Measurements from ENCODE around the gene GRM5.

GRM5 gene

GRCh38 chr11:88617226-88617625 is 448.6 kb downstream of the GRM5 start:
- Histone ChIP-seq H3K36me3 (ENCODE audit: control insufficient read depth, insufficient read depth, low read length) (no peaks in the 10 kb centered on the region), H3K4me1 (ENCODE audit: control insufficient read depth, insufficient read depth, low read length, poor library complexity, severe bottlenecking) (no peaks in the 10 kb centered on the region), H3K4me3 (ENCODE audit: insufficient read depth, low read depth, low read length, poor library complexity, severe bottlenecking) (no peak overlapping the region), H3K9me3 (ENCODE audit: control insufficient read depth, low read length) (no peaks in the 10 kb centered on the region), H3K27ac (ENCODE audit: insufficient read depth, low read length, poor library complexity, severe bottlenecking) (no peak overlapping the region), H3K27me3 (replicated peaks; ENCODE audit: control insufficient read depth, insufficient read depth, low read length, poor library complexity, severe bottlenecking) (no peaks in the 10 kb centered on the region)
- no peak for DNase-seq

DNA sequence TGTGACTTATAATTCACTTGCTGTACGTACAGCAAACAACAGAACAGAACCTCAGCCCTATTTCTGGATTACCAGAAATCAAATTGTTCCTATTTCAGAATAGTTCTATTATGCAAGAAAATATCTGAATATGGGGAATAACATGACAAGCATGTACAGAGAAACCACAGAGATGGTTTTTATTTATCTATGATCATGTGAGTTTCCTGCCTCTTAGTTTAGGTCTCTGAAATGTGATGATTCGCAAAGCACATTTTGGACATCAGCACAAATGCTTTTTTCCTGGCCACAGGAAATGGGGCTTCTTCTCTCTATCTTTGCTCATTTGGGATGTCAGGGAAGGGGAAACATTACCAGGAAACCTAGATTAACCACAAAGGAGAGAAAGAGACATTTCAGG is 461.5 kb downstream of the GRM5 start:
- Histone ChIP-seq H3K4me3 (ENCODE audit: insufficient read depth, low read depth, low read length, poor library complexity, severe bottlenecking) (no peak overlapping the region), H3K27me3 (replicated peaks; ENCODE audit: control insufficient read depth, insufficient read depth, low read length, poor library complexity, severe bottlenecking) (no peaks in the 10 kb centered on the region), H3K36me3 (ENCODE audit: control insufficient read depth, insufficient read depth, low read length) (no peaks in the 10 kb centered on the region), H3K4me1 (ENCODE audit: control insufficient read depth, insufficient read depth, low read length, poor library complexity, severe bottlenecking) (no peaks in the 10 kb centered on the region), H3K9me3 (ENCODE audit: control insufficient read depth, low read length) (no peaks in the 10 kb centered on the region), H3K27ac (ENCODE audit: insufficient read depth, low read length, poor library complexity, severe bottlenecking) (no peak overlapping the region)
- no peak for DNase-seq

GRCh38 chr11:88603091-88603867 is 462.5 kb downstream of the GRM5 start:
- Histone ChIP-seq H3K9me3 (ENCODE audit: control insufficient read depth, low read length) (no peaks in the 10 kb centered on the region), H3K4me1 (ENCODE audit: control insufficient read depth, insufficient read depth, low read length, poor library complexity, severe bottlenecking) (no peaks in the 10 kb centered on the region), H3K27ac (ENCODE audit: insufficient read depth, low read length, poor library complexity, severe bottlenecking) (no peak overlapping the region), H3K4me3 (ENCODE audit: insufficient read depth, low read depth, low read length, poor library complexity, severe bottlenecking) (no peak overlapping the region), H3K36me3 (ENCODE audit: control insufficient read depth, insufficient read depth, low read length) (no peaks in the 10 kb centered on the region), H3K27me3 (replicated peaks; ENCODE audit: control insufficient read depth, insufficient read depth, low read length, poor library complexity, severe bottlenecking) (no peaks in the 10 kb centered on the region)
- no peak for DNase-seq

- DNase-seq, result no peak
- Histone ChIP-seq H3K36me3 (ENCODE audit: control insufficient read depth, insufficient read depth, low read length) (no peaks in the 10 kb centered on the region), H3K4me3 (ENCODE audit: insufficient read depth, low read depth, low read length, poor library complexity, severe bottlenecking) (no peak overlapping the region), H3K4me1 (ENCODE audit: control insufficient read depth, insufficient read depth, low read length, poor library complexity, severe bottlenecking) (no peaks in the 10 kb centered on the region), H3K27ac (ENCODE audit: insufficient read depth, low read length, poor library complexity, severe bottlenecking) (no peak overlapping the region), H3K9me3 (ENCODE audit: control insufficient read depth, low read length) (no peaks in the 10 kb centered on the region), H3K27me3 (replicated peaks; ENCODE audit: control insufficient read depth, insufficient read depth, low read length, poor library complexity, severe bottlenecking) (no peaks in the 10 kb centered on the region)
Measured at GRCh38 chr11:88597387-88597786, 468.4 kb downstream of the GRM5 start.

DNA sequence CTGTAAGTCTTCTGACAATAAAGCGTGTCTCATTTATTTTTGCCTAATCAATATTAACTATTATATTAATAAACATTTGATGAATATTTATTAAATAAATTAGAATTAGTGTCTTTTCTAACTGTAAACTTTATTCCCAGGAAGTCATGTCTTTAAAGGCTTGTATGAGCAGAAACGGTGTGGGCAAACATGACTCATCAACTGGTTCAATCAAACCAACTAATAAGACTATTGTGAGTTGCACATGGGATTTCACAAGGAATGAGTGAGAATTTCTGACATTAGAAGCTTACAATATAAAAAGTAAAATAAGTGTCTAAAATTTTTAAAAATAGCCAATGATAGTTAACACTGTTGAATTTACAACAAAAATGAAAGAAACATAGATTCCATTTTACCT is 469.0 kb downstream of the GRM5 start:
- no peaks in the 10 kb centered on the region for H3K27me3 ChIP-seq (replicated peaks; ENCODE audit: control insufficient read depth, insufficient read depth, low read length, poor library complexity, severe bottlenecking)
- no peaks in the 10 kb centered on the region for H3K36me3 ChIP-seq (ENCODE audit: control insufficient read depth, insufficient read depth, low read length)
- H3K27ac ChIP-seq (ENCODE audit: insufficient read depth, low read length, poor library complexity, severe bottlenecking), result no peak overlapping the region
- no peak for DNase-seq
- H3K4me3 ChIP-seq (ENCODE audit: insufficient read depth, low read depth, low read length, poor library complexity, severe bottlenecking), result no peak overlapping the region
- H3K9me3 ChIP-seq (ENCODE audit: control insufficient read depth, low read length), result no peaks in the 10 kb centered on the region
- H3K4me1 ChIP-seq (ENCODE audit: control insufficient read depth, insufficient read depth, low read length, poor library complexity, severe bottlenecking), result no peaks in the 10 kb centered on the region

DNA sequence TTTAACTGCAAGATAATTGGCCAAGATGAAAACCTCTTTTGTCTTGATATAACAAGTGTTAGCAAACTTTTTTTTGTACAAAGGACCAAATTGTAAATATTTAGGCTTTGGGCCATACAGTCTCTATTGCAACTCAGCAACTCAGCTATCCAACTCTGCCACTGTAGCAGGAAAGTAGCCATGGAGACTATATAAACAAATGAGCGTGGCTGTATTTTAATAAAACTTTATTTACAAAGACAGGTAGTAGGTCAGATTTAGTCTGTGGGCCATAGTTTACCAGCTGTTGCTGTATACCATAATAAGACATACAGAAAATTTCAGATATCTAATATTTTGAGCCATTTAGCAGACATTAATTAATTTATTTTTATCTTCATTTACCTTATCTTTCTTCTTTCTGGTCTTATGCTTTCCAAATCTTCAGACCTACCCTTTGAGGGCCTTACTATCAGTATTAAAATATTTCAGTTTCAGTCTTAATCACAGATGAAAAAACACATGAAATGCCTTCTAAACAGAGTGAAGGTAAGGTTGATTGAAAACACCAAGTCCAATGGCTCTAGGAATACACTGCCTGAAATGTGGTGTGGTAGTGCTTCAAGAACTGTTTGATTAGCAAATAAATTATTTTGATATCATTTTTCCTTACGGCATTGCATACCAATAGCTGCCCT is 471.4 kb downstream of the GRM5 start:
- H3K27ac ChIP-seq (ENCODE audit: insufficient read depth, low read length, poor library complexity, severe bottlenecking), result no peak overlapping the region
- no peaks in the 10 kb centered on the region for H3K27me3 ChIP-seq (replicated peaks; ENCODE audit: control insufficient read depth, insufficient read depth, low read length, poor library complexity, severe bottlenecking)
- DNase-seq, result no peak
- H3K36me3 ChIP-seq (ENCODE audit: control insufficient read depth, insufficient read depth, low read length), result no peaks in the 10 kb centered on the region
- H3K4me1 ChIP-seq (ENCODE audit: control insufficient read depth, insufficient read depth, low read length, poor library complexity, severe bottlenecking), result no peaks in the 10 kb centered on the region
- no peak overlapping the region for H3K4me3 ChIP-seq (ENCODE audit: insufficient read depth, low read depth, low read length, poor library complexity, severe bottlenecking)
- H3K9me3 ChIP-seq (ENCODE audit: control insufficient read depth, low read length), result no peaks in the 10 kb centered on the region

DNA sequence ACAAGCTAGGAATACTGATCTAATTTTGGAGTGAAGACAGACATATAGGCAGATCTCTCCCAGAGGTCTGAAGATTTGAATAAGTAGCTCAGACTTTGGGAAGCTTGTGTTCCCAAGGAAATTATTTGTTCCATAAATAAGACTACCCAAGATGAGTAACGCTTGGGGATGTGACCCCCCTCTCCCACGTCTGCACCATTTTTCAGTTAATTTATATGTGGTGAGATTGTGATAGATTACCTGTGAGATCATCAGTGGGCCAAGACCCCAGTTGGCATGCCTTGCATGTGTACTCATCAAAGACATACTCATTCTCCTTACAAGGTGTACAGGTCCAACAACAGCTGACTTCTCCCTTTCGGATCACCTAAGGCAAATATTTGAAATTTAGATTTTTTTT is 475.4 kb downstream of the GRM5 start:
- Histone ChIP-seq H3K4me1 (ENCODE audit: control insufficient read depth, insufficient read depth, low read length, poor library complexity, severe bottlenecking) (no peaks in the 10 kb centered on the region), H3K4me3 (ENCODE audit: insufficient read depth, low read depth, low read length, poor library complexity, severe bottlenecking) (no peak overlapping the region), H3K27ac (ENCODE audit: insufficient read depth, low read length, poor library complexity, severe bottlenecking) (no peak overlapping the region), H3K36me3 (ENCODE audit: control insufficient read depth, insufficient read depth, low read length) (no peaks in the 10 kb centered on the region), H3K27me3 (replicated peaks; ENCODE audit: control insufficient read depth, insufficient read depth, low read length, poor library complexity, severe bottlenecking) (no peaks in the 10 kb centered on the region), H3K9me3 (ENCODE audit: control insufficient read depth, low read length) (no peaks in the 10 kb centered on the region)
- DNase-seq, result no peak

- no peak overlapping the region for H3K4me3 ChIP-seq (ENCODE audit: insufficient read depth, low read depth, low read length, poor library complexity, severe bottlenecking)
- H3K27ac ChIP-seq (ENCODE audit: insufficient read depth, low read length, poor library complexity, severe bottlenecking), result no peak overlapping the region
- no peaks in the 10 kb centered on the region for H3K9me3 ChIP-seq (ENCODE audit: control insufficient read depth, low read length)
- H3K36me3 ChIP-seq (ENCODE audit: control insufficient read depth, insufficient read depth, low read length), result no peaks in the 10 kb centered on the region
- H3K4me1 ChIP-seq (ENCODE audit: control insufficient read depth, insufficient read depth, low read length, poor library complexity, severe bottlenecking), result no peaks in the 10 kb centered on the region
- no peak for DNase-seq
- no peaks in the 10 kb centered on the region for H3K27me3 ChIP-seq (replicated peaks; ENCODE audit: control insufficient read depth, insufficient read depth, low read length, poor library complexity, severe bottlenecking)
Measured at GRCh38 chr11:88583251-88583650, 482.5 kb downstream of the GRM5 start.

DNA sequence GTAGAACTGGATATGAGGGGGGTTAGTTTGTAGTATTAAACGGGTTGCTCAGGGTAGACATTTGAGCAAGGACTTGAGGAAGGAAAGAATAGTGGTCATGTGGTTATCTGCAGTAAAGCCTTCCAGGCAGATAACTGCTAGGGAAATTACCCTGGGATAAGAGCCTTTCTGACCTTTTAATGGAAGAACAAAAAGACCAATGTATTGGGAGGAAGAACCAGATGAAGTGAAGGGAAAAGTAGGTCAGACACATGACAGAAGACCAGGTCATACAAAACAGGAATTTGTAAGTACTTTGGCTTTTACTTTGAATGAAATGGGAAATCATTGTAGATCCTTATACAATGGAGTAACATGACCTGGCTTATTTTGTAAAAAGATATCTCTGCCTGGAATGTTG is 486.3 kb downstream of the GRM5 start:
- no peak overlapping the region for H3K27ac ChIP-seq (ENCODE audit: insufficient read depth, low read length, poor library complexity, severe bottlenecking)
- no peak overlapping the region for H3K4me3 ChIP-seq (ENCODE audit: insufficient read depth, low read depth, low read length, poor library complexity, severe bottlenecking)
- no peak for DNase-seq
- H3K4me1 ChIP-seq (ENCODE audit: control insufficient read depth, insufficient read depth, low read length, poor library complexity, severe bottlenecking), result no peaks in the 10 kb centered on the region
- no peaks in the 10 kb centered on the region for H3K36me3 ChIP-seq (ENCODE audit: control insufficient read depth, insufficient read depth, low read length)
- H3K27me3 ChIP-seq (replicated peaks; ENCODE audit: control insufficient read depth, insufficient read depth, low read length, poor library complexity, severe bottlenecking), result peaks cover 3% of the 10 kb centered on the region
- H3K9me3 ChIP-seq (ENCODE audit: control insufficient read depth, low read length), result no peaks in the 10 kb centered on the region

DNA sequence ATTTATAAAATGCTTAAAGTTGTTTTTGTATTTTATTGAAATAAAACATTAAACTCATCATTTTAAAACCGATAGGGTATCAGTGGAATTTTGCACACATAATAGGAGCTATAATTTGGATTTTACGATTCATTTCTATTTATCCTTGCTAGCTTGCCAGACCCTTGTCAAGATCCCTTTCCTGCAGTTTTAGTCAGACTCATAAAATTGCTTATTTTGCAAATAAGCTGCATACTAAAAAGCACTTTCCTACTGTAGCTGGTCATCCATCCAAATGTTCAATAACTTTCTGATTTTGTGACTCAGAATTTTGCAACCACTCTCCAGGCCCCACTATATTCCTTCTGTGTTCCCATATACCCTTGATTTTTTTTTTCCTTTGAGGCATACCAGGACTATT is 489.0 kb downstream of the GRM5 start:
- Histone ChIP-seq H3K36me3 (ENCODE audit: control insufficient read depth, insufficient read depth, low read length) (no peaks in the 10 kb centered on the region), H3K4me1 (ENCODE audit: control insufficient read depth, insufficient read depth, low read length, poor library complexity, severe bottlenecking) (no peaks in the 10 kb centered on the region), H3K4me3 (ENCODE audit: insufficient read depth, low read depth, low read length, poor library complexity, severe bottlenecking) (no peak overlapping the region), H3K27me3 (replicated peaks; ENCODE audit: control insufficient read depth, insufficient read depth, low read length, poor library complexity, severe bottlenecking) (peaks cover 7% of the 10 kb centered on the region), H3K9me3 (ENCODE audit: control insufficient read depth, low read length) (no peaks in the 10 kb centered on the region), H3K27ac (ENCODE audit: insufficient read depth, low read length, poor library complexity, severe bottlenecking) (no peak overlapping the region)
- no peak for DNase-seq

Data from effector memory CD4-positive, alpha-beta T cell (primary cell).